Epidermal melanocyte (primary cell): ENCODE measurements around the gene KCNN4.

ENCODE experiments used
- DNase-seq: peaks from one replicate; pipeline ENCODE4 v3.0.0; 2011; ENCODE audit warnings: low spot score; ENCODE audit not compliant: insufficient read length

The KCNN4 gene

GRCh38 chr19:43719918-43720317 lies 60.9 kb downstream of the KCNN4 start:
- no peak for DNase-seq

- no peak for DNase-seq
Observed at GRCh38 chr19:43719378-43719868, 61.4 kb downstream of the KCNN4 start.

- no peak for DNase-seq
Observed at GRCh38 chr19:43718627-43719377, 62.0 kb downstream of the KCNN4 start.
